Astrocyte of the spinal cord (primary cell): ENCODE results near the gene PMM2.

Experiments
- DNase-seq: peaks from one replicate; pipeline ENCODE4 v3.0.0; 2011; ENCODE audit warnings: low read depth, low spot score
- H3K4me3 ChIP-seq: 2 replicates; pipeline ENCODE4 v1.5.1; 2011; ENCODE audit warnings: low read depth, mild to moderate bottlenecking, low read length, moderate library complexity
- in situ Hi-C: cut with HindIII; loops from 2 replicates; pipeline ENCODE4 v1.10.0; 2017; ENCODE audit warnings: low sequenced_read_pairs
- TF ChIP-seq, protein P1 (sequence below): IDR thresholded peaks from 2 replicates; pipeline ENCODE4 v1.5.1; 2012; ENCODE audit warnings: low read depth, mild to moderate bottlenecking, low read length, inconsistent platforms

The PMM2 gene

DNA sequence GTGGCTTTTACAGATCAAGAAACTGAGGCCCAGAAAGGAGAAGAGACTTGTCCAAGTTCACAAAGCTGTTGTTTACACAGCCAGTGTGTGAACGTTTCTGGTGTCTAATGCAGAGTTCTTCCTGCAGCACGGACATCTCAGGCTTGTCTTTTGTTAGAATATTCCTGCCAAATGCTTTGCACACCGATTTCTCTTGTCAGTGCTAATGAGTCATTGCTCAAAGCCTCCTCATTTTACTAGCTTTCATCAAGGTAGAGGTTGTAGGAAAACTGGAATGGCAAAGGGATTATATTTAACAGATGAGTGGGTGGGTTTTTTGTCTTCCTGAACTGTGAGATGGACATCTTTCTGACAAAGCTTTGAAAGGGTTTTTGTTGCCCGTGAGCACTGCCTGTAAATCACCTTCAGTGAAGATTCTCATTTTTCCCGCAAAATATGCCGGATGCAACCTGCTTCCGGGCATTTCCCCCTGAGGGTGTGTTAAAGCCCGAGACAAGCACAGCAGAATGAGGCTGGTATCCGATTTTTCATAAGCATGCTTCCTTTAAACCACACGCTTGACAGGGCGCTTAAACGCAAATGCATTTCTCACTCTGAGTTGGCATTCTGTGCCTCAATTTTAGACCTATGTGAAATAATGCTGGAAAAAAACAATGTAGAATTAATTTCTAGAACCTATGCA lies 14.7 kb downstream of the PMM2 start:
- no peak for DNase-seq
- in situ Hi-C loops = no loop called here
- TF ChIP-seq, protein P1, sequence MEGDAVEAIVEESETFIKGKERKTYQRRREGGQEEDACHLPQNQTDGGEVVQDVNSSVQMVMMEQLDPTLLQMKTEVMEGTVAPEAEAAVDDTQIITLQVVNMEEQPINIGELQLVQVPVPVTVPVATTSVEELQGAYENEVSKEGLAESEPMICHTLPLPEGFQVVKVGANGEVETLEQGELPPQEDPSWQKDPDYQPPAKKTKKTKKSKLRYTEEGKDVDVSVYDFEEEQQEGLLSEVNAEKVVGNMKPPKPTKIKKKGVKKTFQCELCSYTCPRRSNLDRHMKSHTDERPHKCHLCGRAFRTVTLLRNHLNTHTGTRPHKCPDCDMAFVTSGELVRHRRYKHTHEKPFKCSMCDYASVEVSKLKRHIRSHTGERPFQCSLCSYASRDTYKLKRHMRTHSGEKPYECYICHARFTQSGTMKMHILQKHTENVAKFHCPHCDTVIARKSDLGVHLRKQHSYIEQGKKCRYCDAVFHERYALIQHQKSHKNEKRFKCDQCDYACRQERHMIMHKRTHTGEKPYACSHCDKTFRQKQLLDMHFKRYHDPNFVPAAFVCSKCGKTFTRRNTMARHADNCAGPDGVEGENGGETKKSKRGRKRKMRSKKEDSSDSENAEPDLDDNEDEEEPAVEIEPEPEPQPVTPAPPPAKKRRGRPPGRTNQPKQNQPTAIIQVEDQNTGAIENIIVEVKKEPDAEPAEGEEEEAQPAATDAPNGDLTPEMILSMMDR = no peak
- H3K4me3 ChIP-seq = no peak overlapping the region

DNA sequence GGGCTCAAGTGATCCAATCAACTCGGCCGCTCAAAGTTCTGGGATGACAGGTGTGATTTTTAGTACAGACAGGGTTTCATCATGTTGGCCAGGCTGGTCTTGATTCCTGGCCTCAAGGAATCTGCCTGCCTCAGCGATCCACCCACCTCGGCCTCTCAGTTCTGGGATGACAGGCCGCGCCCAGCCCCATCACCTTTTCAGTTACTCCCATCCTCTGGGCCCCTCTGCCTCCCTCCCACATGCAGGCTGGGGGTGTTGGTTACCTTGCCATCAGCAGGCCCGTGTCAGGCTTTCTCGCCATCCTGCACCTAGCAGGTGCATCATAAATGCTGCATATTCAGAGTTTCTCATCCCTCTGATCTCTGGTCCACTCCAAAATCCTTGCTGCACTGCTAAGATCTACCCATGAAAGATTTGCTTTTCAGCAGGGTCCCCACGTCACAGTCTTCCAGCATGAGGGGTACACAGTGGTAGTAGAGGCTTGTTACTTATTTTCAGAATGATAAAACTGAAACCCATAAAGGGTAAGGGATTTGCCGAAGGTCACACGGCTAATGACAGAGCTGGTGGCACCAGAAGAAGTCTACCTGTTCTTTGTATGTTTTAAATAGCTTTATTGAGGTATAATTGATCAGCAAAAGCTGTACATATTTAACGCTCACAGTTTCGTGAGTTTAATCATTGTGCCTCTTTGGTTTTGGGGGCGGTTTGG lies 16.6 kb downstream of the PMM2 start:
- no peak overlapping the region for H3K4me3 ChIP-seq
- TF ChIP-seq, protein P1 = no peak
- in situ Hi-C loops = no loop called here
- DNase-seq = no peak

DNA sequence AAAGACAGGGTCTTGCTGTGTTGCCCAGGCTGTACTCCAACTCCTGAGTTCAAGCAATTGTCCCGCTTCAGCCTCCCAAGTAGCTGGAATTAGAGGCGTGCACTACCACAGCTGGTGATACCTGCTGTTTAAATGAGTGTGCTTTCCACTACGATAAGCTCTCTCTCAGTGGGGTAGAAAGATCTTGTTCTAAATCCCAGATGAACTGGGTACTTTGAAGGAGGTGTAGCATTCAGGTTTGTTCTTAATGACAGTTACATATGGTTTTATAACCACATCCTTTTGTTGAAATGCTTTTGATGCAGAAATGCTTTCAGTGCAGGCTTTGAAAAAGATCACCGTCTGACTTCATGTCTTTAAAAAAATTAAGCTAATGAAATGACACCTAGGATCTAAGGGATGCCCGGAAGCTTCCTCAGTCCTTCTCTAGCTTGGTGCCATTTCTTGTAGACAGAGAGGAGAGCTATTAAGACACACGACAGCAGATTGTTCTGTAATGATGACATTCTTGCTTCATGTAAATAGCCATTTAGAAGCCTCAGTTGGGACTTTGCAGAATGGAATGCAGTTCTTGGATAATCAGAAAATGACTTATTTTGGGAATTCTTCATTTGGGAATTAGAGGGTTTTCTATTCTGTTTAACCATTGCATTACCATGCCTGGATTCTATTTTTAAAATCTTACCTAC lies 19.5 kb downstream of the PMM2 start:
- TF ChIP-seq, protein P1 = no peak
- H3K4me3 ChIP-seq = no peak overlapping the region
- no peak for DNase-seq
- in situ Hi-C loops = no loop called here

DNA sequence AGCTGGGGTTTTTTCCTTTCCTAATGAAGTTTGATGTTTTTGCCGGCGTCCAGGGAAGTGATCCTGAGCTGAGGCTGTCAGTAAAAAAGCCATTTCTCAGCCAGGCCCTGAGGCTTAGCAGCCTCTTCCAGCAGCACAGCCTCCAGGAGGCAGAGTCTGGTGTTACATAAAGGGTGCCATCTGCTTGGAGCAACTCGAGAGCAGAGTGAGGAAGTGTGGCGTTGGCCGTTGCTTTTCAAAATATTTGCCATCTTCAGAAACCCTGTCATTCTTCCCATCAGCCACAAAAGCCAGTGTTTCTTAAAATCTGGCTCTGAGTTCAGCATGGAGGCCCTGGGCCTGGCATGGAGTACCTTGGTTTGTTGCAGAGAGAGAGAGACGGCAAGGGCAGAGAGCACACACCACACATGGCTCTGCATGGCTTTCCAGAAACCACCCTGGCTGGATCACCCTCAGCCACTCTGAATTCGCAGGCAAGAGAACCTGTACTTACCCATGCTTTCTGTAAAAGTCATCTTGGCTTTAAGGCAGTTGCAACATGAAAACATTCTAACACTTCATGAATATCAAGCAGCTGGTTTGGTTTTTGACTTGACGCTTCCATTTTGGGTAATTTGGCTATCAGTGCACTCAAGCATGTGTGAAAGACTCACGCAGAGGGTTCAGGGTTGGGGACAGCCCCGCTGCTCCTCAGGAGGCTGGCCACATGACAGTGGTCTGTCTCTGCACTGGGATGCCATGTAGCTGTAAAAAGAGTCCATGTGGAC lies 21.0 kb downstream of the PMM2 start:
- in situ Hi-C loops = no loop called here
- TF ChIP-seq, protein P1 = no peak
- DNase-seq = no peak
- no peak overlapping the region for H3K4me3 ChIP-seq

DNA sequence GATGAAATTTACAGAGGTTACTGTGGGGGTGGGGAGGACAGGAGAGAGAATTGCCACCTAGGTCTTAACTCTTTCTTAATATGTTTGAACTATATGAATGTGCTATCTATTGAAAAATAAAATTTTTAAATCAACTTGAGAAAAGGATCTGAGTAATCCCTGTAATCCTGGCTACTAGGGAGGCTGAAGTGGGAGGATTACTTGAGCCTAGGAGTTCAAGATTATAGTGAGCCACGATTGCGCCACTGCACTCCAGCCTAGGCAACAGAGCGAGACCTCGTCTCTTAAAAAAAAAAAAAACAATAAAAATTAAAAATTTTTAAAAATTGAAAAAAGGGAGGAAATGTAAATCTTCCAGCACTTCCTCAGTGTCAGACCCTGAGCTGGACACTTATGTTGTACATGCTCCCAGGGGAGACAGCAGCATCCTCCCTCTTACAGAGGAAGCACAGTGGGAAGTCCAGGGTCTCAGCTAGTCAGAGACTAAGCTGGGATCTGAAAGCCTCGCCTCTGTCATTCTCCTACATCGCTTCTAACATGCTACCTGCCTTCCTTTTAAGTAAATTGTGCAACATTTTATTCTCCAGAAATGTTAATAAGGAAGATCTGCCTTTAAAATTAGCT lies 21.9 kb downstream of the PMM2 start:
- H3K4me3 ChIP-seq = no peak overlapping the region
- DNase-seq = no peak
- in situ Hi-C loops = no loop called here
- TF ChIP-seq, protein P1 = no peak

DNA sequence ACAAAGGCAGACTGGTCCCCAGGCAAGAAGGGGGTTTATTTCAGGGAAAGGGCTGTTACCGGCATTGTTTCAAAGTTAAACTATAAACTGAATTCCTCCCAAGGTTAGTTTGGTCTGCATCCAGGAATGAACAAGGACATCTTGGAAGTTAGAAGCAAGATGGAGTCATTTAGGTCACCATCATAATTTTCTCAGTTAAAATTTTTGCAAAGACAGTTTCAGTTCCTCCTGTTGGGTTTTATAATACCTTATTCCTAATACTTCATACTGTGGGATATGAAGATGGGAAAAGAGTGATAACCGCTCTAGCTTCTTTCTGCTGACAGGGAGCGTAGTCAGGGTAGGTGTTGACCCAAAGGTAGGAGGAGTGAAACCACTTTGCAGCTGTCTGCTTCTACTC lies 24.8 kb downstream of the PMM2 start:
- in situ Hi-C loops = no loop called here
- no peak for DNase-seq
- H3K4me3 ChIP-seq = no peak overlapping the region
- TF ChIP-seq, protein P1 = no peak
